GM21717 (cell line): ENCODE results near the gene RAB3GAP2.
A peak's percentile ranks its signal among the peaks of the same experiment; 100 is the strongest.
"Not testable (repeated sequence)": the region's sequence is repeated elsewhere in the genome, so short reads cannot be mapped to it uniquely, and the experiment has no call there.

ENCODE experiments used
- ATAC-seq: cut with Tn5 transposase; IDR thresholded peaks from one replicate; pipeline ENCODE4 v1.9.1; 2021; ENCODE audit warnings: mild to moderate bottlenecking, moderate library complexity; ENCODE audit not compliant: unreplicated experiment

Gene RAB3GAP2

GRCh38 chr1:220272047-220272840 is at the start of gene RAB3GAP2:
TSS of gene RAB3GAP2 (minus strand) at chr1:220272453. CDS start at chr1:220272337, 116 bp downstream.
- peak; percentile 96 for ATAC-seq

- no peak for ATAC-seq
Observed at GRCh38 chr1:220321758-220322157, 49.5 kb upstream of the RAB3GAP2 start.

GRCh38 chr1:220320709-220321108 is 48.5 kb upstream of the RAB3GAP2 start:
- ATAC-seq: no peak

- no peak for ATAC-seq
Observed at GRCh38 chr1:220318673-220319072, 46.4 kb upstream of the RAB3GAP2 start.

- ATAC-seq: no peak
Observed at GRCh38 chr1:220317161-220317560, 44.9 kb upstream of the RAB3GAP2 start.

- no peak for ATAC-seq
Observed at GRCh38 chr1:220316305-220316704, 44.1 kb upstream of the RAB3GAP2 start.

- no peak for ATAC-seq
Observed at GRCh38 chr1:220315070-220315839, 43.0 kb upstream of the RAB3GAP2 start.

GRCh38 chr1:220313576-220313975 is 41.3 kb upstream of the RAB3GAP2 start:
- no peak for ATAC-seq

GRCh38 chr1:220310147-220310546 is 37.9 kb upstream of the RAB3GAP2 start:
- not testable (repeated sequence) for ATAC-seq

- ATAC-seq: no peak
Observed at GRCh38 chr1:220307607-220308006, 35.4 kb upstream of the RAB3GAP2 start.

GRCh38 chr1:220306339-220306738 is 34.1 kb upstream of the RAB3GAP2 start:
- no peak for ATAC-seq

GRCh38 chr1:220303871-220304270 is 31.6 kb upstream of the RAB3GAP2 start:
- ATAC-seq: no peak

GRCh38 chr1:220301630-220302029 is 29.4 kb upstream of the RAB3GAP2 start:
- no peak for ATAC-seq

- ATAC-seq: no peak
Observed at GRCh38 chr1:220300442-220301121, 28.3 kb upstream of the RAB3GAP2 start.

GRCh38 chr1:220299337-220299736 is 27.1 kb upstream of the RAB3GAP2 start:
- ATAC-seq: no peak

- ATAC-seq: no peak
Observed at GRCh38 chr1:220298470-220299205, 26.4 kb upstream of the RAB3GAP2 start.

GRCh38 chr1:220296981-220297380 is 24.7 kb upstream of the RAB3GAP2 start:
- no peak for ATAC-seq

- ATAC-seq: no peak
Observed at GRCh38 chr1:220294846-220295301, 22.6 kb upstream of the RAB3GAP2 start.

GRCh38 chr1:220291580-220291979 is 19.3 kb upstream of the RAB3GAP2 start:
- no peak for ATAC-seq

- ATAC-seq: no peak
Observed at GRCh38 chr1:220290140-220290761, 18.0 kb upstream of the RAB3GAP2 start.
